Ishikawa (cell line): Measurements from ENCODE around the gene SNAI3.

ENCODE experiments used
- CEBPB ChIP-seq: IDR thresholded peaks from 2 replicates; pipeline ENCODE4 v1.6.1; 2012
- CREB1 ChIP-seq: IDR thresholded peaks from 2 replicates; pipeline ENCODE4 v1.6.1; 2012; ENCODE audit warnings: low read depth
- EGR1 ChIP-seq: IDR thresholded peaks from 2 replicates; pipeline ENCODE4 v1.6.1; 2012
- EP300 ChIP-seq: IDR thresholded peaks from 2 replicates; pipeline ENCODE4 v1.6.1; 2012; ENCODE audit warnings: borderline replicate concordance
- NFIC ChIP-seq: IDR thresholded peaks from 2 replicates; pipeline ENCODE4 v1.6.1; 2012
- RAD21 ChIP-seq: IDR thresholded peaks from 2 replicates; pipeline ENCODE4 v1.6.1; 2012; ENCODE audit warnings: low read depth
- REST ChIP-seq: IDR thresholded peaks from 2 replicates; pipeline ENCODE4 v1.6.1; 2012; ENCODE audit warnings: low read depth, mild to moderate bottlenecking
- TAF1 ChIP-seq: IDR thresholded peaks from 2 replicates; pipeline ENCODE4 v1.6.1; 2012; ENCODE audit warnings: low read depth, mild to moderate bottlenecking
- TCF12 ChIP-seq: IDR thresholded peaks from 2 replicates; pipeline ENCODE4 v1.6.1; 2012; ENCODE audit warnings: low read depth
- TEAD4 ChIP-seq: IDR thresholded peaks from 2 replicates; pipeline ENCODE4 v1.6.1; 2012
- YY1 ChIP-seq: IDR thresholded peaks from 2 replicates; pipeline ENCODE4 v1.6.1; 2012; ENCODE audit warnings: low read depth
- ZBTB7A ChIP-seq: IDR thresholded peaks from 2 replicates; pipeline ENCODE4 v1.6.1; 2012; ENCODE audit warnings: low read depth
- TF ChIP-seq, protein P1 (sequence below): IDR thresholded peaks from 2 replicates; pipeline ENCODE4 v1.6.1; 2012
- TF ChIP-seq, protein P2 (sequence below): IDR thresholded peaks from 2 replicates; pipeline ENCODE4 v1.6.1; 2012

The SNAI3 gene

GRCh38 chr16:88652762-88653063, 33.6 kb downstream of the SNAI3 start:
- TF ChIP-seq NFIC = no peak
- TF ChIP-seq, protein P1, sequence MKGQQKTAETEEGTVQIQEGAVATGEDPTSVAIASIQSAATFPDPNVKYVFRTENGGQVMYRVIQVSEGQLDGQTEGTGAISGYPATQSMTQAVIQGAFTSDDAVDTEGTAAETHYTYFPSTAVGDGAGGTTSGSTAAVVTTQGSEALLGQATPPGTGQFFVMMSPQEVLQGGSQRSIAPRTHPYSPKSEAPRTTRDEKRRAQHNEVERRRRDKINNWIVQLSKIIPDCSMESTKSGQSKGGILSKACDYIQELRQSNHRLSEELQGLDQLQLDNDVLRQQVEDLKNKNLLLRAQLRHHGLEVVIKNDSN = no peak
- no peak for TF ChIP-seq YY1
- TF ChIP-seq CREB1 = no peak
- no peak for TF ChIP-seq EP300
- TF ChIP-seq REST = no peak

DNA sequence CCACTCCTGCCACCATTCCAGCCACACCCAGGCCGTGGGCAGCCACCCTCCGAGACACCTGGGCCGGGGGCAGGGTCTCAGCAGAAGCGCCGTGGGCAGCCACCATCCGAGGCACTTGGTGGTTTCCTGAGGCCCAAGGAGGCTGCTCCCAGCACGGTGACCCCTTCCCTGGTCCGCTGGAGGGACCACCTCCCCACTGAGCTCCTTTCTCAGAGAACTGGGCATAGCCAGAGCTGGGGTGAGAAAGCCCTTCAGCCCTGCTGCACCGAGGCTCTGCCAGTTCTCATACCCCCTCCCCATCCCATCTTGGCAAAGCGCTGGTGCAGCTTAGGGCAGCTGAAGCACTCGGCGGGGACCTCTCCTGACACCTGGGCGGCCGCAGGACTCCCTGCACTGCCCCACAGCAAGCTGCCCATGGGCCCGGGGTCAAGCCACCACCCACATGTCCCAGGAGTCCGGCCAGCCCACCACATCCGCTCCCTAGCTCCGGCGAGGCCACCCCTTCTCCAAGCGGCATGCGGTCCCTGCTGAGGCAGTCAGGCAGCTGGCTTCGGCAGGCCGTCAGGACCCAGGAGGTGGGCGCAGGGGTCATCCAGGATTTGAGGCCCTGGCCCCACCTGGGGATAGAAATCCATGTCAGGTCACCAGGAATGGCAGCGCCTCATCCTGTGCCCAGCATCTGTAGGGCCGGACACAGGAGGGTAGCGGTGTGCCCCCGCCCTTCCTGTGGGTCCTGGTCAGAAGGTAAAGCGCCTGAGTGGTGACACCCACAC, 34.1 kb downstream of the SNAI3 start:
- TF ChIP-seq TCF12 (no peak), YY1 (no peak)

DNA sequence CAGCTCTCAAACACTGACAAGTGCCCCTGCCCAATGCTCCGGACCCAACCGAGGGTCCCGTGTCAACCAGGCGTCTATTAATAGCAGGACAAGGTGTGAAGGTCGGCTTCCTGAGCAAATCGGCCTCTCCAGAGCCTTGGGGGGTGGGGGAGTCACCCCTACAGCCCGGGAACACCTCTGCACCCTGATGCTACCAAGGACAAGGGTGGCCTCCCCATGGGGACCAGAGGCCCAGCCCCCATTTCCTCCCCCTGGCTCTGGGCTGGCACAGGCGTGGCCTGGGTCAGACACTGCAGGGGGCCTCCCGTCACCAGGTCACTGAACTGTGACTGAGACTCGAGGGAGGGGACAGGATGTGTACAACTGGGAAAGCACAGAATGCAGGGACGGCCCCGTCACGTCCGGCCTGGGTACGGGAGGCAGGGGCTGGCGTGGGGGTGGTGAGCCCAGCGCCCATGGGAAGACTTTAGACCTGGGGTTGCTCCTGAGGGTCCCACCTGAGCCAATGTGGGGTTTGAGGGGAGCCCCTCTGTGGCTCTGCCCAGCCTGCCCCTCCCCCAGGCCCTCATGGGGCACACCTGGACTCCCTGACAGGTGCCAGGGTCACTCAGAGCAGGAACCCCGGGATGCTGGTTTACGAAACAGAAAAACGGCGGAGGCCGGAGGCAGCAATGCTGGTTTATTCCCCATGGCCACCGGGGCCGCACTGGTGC, 34.9 kb downstream of the SNAI3 start:
- TF ChIP-seq, protein P2, sequence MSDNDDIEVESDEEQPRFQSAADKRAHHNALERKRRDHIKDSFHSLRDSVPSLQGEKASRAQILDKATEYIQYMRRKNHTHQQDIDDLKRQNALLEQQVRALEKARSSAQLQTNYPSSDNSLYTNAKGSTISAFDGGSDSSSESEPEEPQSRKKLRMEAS = peak; percentile 72
- TF ChIP-seq ZBTB7A (peak; percentile 67; the same call in 1 of the 2 replicates), RAD21 (no peak; the same call in 1 of the 2 replicates), TEAD4 (peak; percentile 38; the same call in 1 of the 2 replicates), CREB1 (peak; percentile 66), NFIC (peak; percentile 14; the same call in 1 of the 2 replicates), TCF12 (peak; percentile 66; the same call in 1 of the 2 replicates), REST (no peak), TAF1 (no peak), EP300 (peak; percentile 61; the same call in 1 of the 2 replicates), YY1 (0 out of 2 replicates have a peak, but pooled peaks have one; percentile 13), CEBPB (0 out of 2 replicates have a peak, but pooled peaks have one; percentile 5)
- TF ChIP-seq, protein P1 = 0 out of 2 replicates have a peak, but pooled peaks have one; percentile 6

DNA sequence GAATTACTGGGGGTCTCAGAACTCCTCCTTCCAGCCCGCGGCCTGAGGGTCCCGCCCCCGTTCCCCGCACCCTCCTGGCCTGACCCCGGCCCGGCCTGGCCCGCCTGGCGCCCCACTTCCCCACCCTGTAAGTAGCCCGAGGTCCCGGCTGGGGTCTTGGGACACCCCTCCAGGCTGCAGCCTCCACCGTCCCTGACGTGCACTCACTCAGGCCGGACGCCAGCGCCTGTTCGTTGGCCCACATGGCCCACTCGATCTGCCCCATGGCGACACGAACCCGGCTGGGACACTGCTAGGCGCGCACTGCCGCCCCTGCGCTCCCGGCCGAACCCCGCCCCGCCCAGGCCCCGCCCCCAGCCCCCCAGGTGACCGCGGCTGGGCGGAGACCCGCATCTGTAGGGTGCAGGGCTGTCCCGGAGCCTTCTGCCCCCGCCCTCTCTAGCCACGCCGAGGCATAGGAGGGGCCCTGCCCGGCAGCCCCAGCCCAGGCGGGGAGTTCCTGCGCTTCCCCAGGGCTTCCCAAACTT, 35.5 kb downstream of the SNAI3 start, which contains the start of gene CYBA:
Gene CYBA (minus strand): TSS at position 305 of the 527 bp plus-strand sequence. CDS start 40 bp downstream, at position 265.
- TF ChIP-seq, protein P1 = peak; percentile 44; the same call in 1 of the 2 replicates
- TF ChIP-seq, protein P2 = peak; percentile 66
- TF ChIP-seq TEAD4 = no peak
- peak; percentile 12; the same call in 1 of the 2 replicates for TF ChIP-seq TCF12
- no peak; the same call in 1 of the 2 replicates for TF ChIP-seq ZBTB7A
- TF ChIP-seq TAF1 = peak; percentile 81

DNA sequence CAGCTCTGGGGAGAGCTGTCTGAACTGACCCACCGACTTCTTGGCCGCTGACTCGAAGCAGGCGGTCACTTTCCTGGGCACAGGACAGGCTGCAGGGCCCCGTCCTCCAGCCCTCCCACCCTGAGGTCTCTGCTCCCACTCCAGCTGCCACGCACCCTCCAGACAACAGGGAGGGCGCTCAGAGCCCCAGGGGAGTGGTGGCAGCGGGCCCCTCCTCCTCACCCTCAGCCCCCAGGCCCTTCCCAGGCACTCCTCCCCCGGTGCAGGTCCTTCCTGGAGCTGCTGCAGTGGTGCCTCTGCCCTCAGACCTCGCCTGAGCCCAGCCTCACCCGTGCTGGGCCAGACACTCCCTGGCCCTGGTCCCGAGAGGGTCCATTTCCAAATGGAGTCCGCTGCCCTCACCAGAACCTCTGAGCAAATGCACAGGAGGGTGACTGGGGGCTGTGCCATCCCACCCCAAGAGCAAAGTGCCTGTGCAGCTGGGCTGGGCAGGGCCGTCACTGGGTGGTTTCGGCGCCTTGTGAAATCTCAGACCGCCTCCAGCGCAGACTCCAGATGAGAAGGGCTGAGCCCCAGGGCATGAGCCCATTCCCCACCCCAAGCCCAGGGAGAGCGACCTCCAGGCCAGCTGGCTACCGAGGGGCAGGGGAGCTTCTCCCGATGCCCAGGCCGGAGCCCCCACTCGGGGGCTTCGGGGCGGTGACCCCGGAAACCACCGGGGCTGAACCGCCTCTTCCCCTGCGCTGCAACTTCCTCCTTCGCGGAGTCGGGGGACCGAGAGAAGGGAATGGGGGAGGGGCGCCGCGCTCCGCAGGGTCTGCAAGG, 36.2 kb downstream of the SNAI3 start:
- TF ChIP-seq RAD21 (no peak), ZBTB7A (peak; percentile 93), NFIC (no peak), CEBPB (peak; percentile 30; the same call in 1 of the 2 replicates), TEAD4 (no peak), EGR1 (0 out of 2 replicates have a peak, but pooled peaks have one; percentile 13), REST (no peak), CREB1 (no peak)
- TF ChIP-seq, protein P1 = no peak
